ENCODE data around the gene SDK1.

DNA sequence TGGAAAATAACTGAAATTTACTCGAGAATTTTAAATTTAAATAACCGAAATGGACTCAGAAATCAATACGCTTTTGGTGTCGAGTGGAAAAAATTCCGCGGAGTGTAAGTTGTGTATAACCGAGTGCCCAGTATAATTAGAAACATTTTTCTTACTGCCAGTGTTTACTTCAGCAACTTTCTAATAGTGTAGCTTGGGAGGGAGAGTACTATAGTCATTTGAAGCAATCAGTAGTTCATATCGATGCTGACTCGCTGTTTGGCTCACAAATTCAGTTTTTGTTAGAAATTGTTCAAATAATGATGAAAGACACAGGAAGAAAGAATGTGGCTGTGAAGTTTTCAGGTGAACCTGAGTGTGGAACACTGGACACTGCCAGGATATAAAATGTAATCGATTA, 722.5 kb downstream of the SDK1 start:
- TF ChIP-seq, protein P1, sequence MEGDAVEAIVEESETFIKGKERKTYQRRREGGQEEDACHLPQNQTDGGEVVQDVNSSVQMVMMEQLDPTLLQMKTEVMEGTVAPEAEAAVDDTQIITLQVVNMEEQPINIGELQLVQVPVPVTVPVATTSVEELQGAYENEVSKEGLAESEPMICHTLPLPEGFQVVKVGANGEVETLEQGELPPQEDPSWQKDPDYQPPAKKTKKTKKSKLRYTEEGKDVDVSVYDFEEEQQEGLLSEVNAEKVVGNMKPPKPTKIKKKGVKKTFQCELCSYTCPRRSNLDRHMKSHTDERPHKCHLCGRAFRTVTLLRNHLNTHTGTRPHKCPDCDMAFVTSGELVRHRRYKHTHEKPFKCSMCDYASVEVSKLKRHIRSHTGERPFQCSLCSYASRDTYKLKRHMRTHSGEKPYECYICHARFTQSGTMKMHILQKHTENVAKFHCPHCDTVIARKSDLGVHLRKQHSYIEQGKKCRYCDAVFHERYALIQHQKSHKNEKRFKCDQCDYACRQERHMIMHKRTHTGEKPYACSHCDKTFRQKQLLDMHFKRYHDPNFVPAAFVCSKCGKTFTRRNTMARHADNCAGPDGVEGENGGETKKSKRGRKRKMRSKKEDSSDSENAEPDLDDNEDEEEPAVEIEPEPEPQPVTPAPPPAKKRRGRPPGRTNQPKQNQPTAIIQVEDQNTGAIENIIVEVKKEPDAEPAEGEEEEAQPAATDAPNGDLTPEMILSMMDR (IDR thresholded peaks at IDR 0.05): no peak
- TF ChIP-seq POLR2A (IDR thresholded peaks at IDR 0.05): no peak
